Measurements from ENCODE around the gene ST3GAL2.
"Not testable (repeated sequence)": the region's sequence is repeated elsewhere in the genome, so short reads cannot be mapped to it uniquely, and the experiment has no call there.

ST3GAL2 gene

GRCh38 chr16:70390774-70391173 lies 48.1 kb downstream of the ST3GAL2 start:
- H4K20me1 ChIP-seq (ENCODE audit: insufficient read depth, low read length), result peaks cover 5% of the 10 kb centered on the region
- H3K9ac ChIP-seq (ENCODE audit: low read depth, low read length), result no peak overlapping the region
- H3K27ac ChIP-seq (ENCODE audit: low read length), result no peak overlapping the region
- no peaks in the 10 kb centered on the region for H3K27me3 ChIP-seq (ENCODE audit: insufficient read depth, low read length, poor library complexity)
- ATAC-seq (ENCODE audit: insufficient read depth, low read depth) (no peak), DNase-seq (no peak)
- no peaks in the 10 kb centered on the region for H3K4me1 ChIP-seq (ENCODE audit: insufficient read depth, low read length)
- H2AFZ ChIP-seq (ENCODE audit: low read depth, low read length), result no peak overlapping the region
- no peaks in the 10 kb centered on the region for H3K9me3 ChIP-seq (ENCODE audit: insufficient read depth, low read length, severe bottlenecking)
- TF ChIP-seq CTCF (IDR thresholded peaks at IDR 0.05; ENCODE audit: borderline replicate concordance, extremely low read depth, low read length, poor library complexity, severe bottlenecking) (no peak), EZH2 (IDR thresholded peaks at IDR 0.05; ENCODE audit: borderline replicate concordance, low read depth, low read length, severe bottlenecking) (no peak)
- no peaks in the 10 kb centered on the region for H3K79me2 ChIP-seq (ENCODE audit: insufficient read depth, low read length)
- H3K4me3 ChIP-seq (ENCODE audit: low read depth in 1 of 2, low read length in 2 of 2), result no peak overlapping the region
- H3K36me3 ChIP-seq (ENCODE audit: insufficient read depth, low read length), result peaks cover 46% of the 10 kb centered on the region
- H3K4me2 ChIP-seq (ENCODE audit: insufficient read depth, low read length), result no peak overlapping the region

- Histone ChIP-seq H3K36me3 (ENCODE audit: insufficient read depth, low read length) (peaks cover 20% of the 10 kb centered on the region), H2AFZ (ENCODE audit: low read depth, low read length) (no peak overlapping the region), H4K20me1 (ENCODE audit: insufficient read depth, low read length) (no peaks in the 10 kb centered on the region), H3K9ac (ENCODE audit: low read depth, low read length) (no peak overlapping the region), H3K4me3 (ENCODE audit: low read depth in 1 of 2, low read length in 2 of 2) (no peak overlapping the region), H3K27ac (ENCODE audit: low read length) (no peak overlapping the region), H3K9me3 (ENCODE audit: insufficient read depth, low read length, severe bottlenecking) (no peaks in the 10 kb centered on the region), H3K27me3 (ENCODE audit: insufficient read depth, low read length, poor library complexity) (no peaks in the 10 kb centered on the region), H3K79me2 (ENCODE audit: insufficient read depth, low read length) (no peaks in the 10 kb centered on the region), H3K4me1 (ENCODE audit: insufficient read depth, low read length) (no peaks in the 10 kb centered on the region), H3K4me2 (ENCODE audit: insufficient read depth, low read length) (no peak overlapping the region)
- TF ChIP-seq CTCF (IDR thresholded peaks at IDR 0.05; ENCODE audit: borderline replicate concordance, extremely low read depth, low read length, poor library complexity, severe bottlenecking), result no peak
- no peak for TF ChIP-seq EZH2 (IDR thresholded peaks at IDR 0.05; ENCODE audit: borderline replicate concordance, low read depth, low read length, severe bottlenecking)
- no peak for ATAC-seq (ENCODE audit: insufficient read depth, low read depth)
- DNase-seq, result no peak
Measured at GRCh38 chr16:70388006-70388680, 50.8 kb downstream of the ST3GAL2 start.

- not testable (repeated sequence) for DNase-seq; H3K9ac ChIP-seq (ENCODE audit: low read depth, low read length); H3K79me2 ChIP-seq (ENCODE audit: insufficient read depth, low read length); H4K20me1 ChIP-seq (ENCODE audit: insufficient read depth, low read length); H3K9me3 ChIP-seq (ENCODE audit: insufficient read depth, low read length, severe bottlenecking); H3K4me2 ChIP-seq (ENCODE audit: insufficient read depth, low read length); ATAC-seq (ENCODE audit: insufficient read depth, low read depth); H3K27ac ChIP-seq (ENCODE audit: low read length); H3K4me3 ChIP-seq (ENCODE audit: low read depth in 1 of 2, low read length in 2 of 2); H2AFZ ChIP-seq (ENCODE audit: low read depth, low read length); H3K27me3 ChIP-seq (ENCODE audit: insufficient read depth, low read length, poor library complexity)
- peaks cover 27% of the 10 kb centered on the region for H3K36me3 ChIP-seq (ENCODE audit: insufficient read depth, low read length)
- H3K4me1 ChIP-seq (ENCODE audit: insufficient read depth, low read length), result peaks cover 12% of the 10 kb centered on the region
Measured at GRCh38 chr16:70386289-70386986, 52.5 kb downstream of the ST3GAL2 start.

GRCh38 chr16:70383421-70383960 lies 55.4 kb downstream of the ST3GAL2 start:
- peaks cover 26% of the 10 kb centered on the region for H3K79me2 ChIP-seq (ENCODE audit: insufficient read depth, low read length)

More at GRCh38 chr16:70383421-70383960, 55.4 kb downstream of the ST3GAL2 start:
- no peak for ATAC-seq (ENCODE audit: insufficient read depth, low read depth)
- Histone ChIP-seq H3K4me2 (ENCODE audit: insufficient read depth, low read length) (no peak overlapping the region), H3K36me3 (ENCODE audit: insufficient read depth, low read length) (peaks cover 31% of the 10 kb centered on the region), H3K27me3 (ENCODE audit: insufficient read depth, low read length, poor library complexity) (no peaks in the 10 kb centered on the region), H3K4me3 (ENCODE audit: low read depth in 1 of 2, low read length in 2 of 2) (no peak overlapping the region), H3K4me1 (ENCODE audit: insufficient read depth, low read length) (peaks cover 27% of the 10 kb centered on the region), H3K9me3 (ENCODE audit: insufficient read depth, low read length, severe bottlenecking) (no peaks in the 10 kb centered on the region), H3K9ac (ENCODE audit: low read depth, low read length) (no peak overlapping the region), H3K27ac (ENCODE audit: low read length) (no peak overlapping the region), H4K20me1 (ENCODE audit: insufficient read depth, low read length) (peaks cover 5% of the 10 kb centered on the region; the same call in 1 of the 2 replicates), H2AFZ (ENCODE audit: low read depth, low read length) (no peak overlapping the region)
- TF ChIP-seq EZH2 (IDR thresholded peaks at IDR 0.05; ENCODE audit: borderline replicate concordance, low read depth, low read length, severe bottlenecking), result no peak
- no peak for TF ChIP-seq CTCF (IDR thresholded peaks at IDR 0.05; ENCODE audit: borderline replicate concordance, extremely low read depth, low read length, poor library complexity, severe bottlenecking)
- DNase-seq, result no peak

All from DND-41 (cell line).